ENCODE data around the gene TMED4. TPM values are rescaled to one million over a fixed set of nuclear protein-coding genes. Genes with fewer than 3 reads are reported as not detected.

The TMED4 gene
- 96.8 and 235 TPM in 2 replicates for total RNA-seq

GRCh38 chr7:44581879-44582603 lies at the start of gene TMED4:
TSS of gene TMED4 (minus strand) at chr7:44582231. CDS start at chr7:44582206, 25 bp downstream.

GRCh38 chr7:44606341-44607140 lies 24.5 kb upstream of the TMED4 start, which contains the start of gene OGDH:
TSS of gene OGDH (plus strand) at chr7:44606627. CDS start at chr7:44624344, 17,717 bp downstream.

GRCh38 chr7:44573464-44574286 lies 8.4 kb downstream of the TMED4 start, which contains the start of gene DDX56:
TSS of gene DDX56 (minus strand) at chr7:44573908. CDS start at chr7:44573895, 13 bp downstream.

GRCh38 chr7:44541028-44541869 lies 40.8 kb downstream of the TMED4 start, which contains the start of gene NPC1L1:
TSS of gene NPC1L1 (minus strand) at chr7:44541330. CDS start at chr7:44541259, 71 bp downstream.

Other genes starting within 250 kb of the TMED4 start
- gene NUDCD3, start 91.6 kb downstream of the TMED4 start, total RNA-seq = 74.1 and 77.6 TPM in 2 replicates
- gene NPC1L1, start 40.9 kb downstream of the TMED4 start, total RNA-seq = under 0.01 TPM in 2 replicates
- gene DDX56, start 8.3 kb downstream of the TMED4 start, total RNA-seq = 48.8 and 83.2 TPM in 2 replicates
- 75.8 and 102 TPM in 2 replicates for gene OGDH, start 24.4 kb upstream of the TMED4 start, total RNA-seq
- gene ZMIZ2, start 166.6 kb upstream of the TMED4 start, total RNA-seq = 5.0 and 11.0 TPM in 2 replicates
- gene PPIA, start 214.4 kb upstream of the TMED4 start, total RNA-seq = 2,035 and 2,476 TPM in 2 replicates

Measured in regular cardiac myocyte (primary cell).